ENCODE measurements around the gene CDC42BPA.

- TF ChIP-seq BHLHE40 (IDR thresholded peaks at IDR 0.05; ENCODE audit: low read depth, low read length), result no peak
- no peak for TF ChIP-seq HOXA7 (CRISPR knock-in tag; IDR thresholded peaks at IDR 0.05)
- TF ChIP-seq JUN (IDR thresholded peaks at IDR 0.05), result no peak
- TF ChIP-seq NFE2L2 (conservative IDR thresholded peaks at IDR 0.05; ENCODE audit: low read length), result no peak
- no peak for TF ChIP-seq SREBF2 (IDR thresholded peaks at IDR 0.05)
- no peak for TF ChIP-seq TP53 (CRISPR knock-in tag; IDR thresholded peaks at IDR 0.05)
- TF ChIP-seq POLR2AphosphoS2 (conservative IDR thresholded peaks at IDR 0.05; ENCODE audit: low read length), result no peak
- TF ChIP-seq, protein P1, sequence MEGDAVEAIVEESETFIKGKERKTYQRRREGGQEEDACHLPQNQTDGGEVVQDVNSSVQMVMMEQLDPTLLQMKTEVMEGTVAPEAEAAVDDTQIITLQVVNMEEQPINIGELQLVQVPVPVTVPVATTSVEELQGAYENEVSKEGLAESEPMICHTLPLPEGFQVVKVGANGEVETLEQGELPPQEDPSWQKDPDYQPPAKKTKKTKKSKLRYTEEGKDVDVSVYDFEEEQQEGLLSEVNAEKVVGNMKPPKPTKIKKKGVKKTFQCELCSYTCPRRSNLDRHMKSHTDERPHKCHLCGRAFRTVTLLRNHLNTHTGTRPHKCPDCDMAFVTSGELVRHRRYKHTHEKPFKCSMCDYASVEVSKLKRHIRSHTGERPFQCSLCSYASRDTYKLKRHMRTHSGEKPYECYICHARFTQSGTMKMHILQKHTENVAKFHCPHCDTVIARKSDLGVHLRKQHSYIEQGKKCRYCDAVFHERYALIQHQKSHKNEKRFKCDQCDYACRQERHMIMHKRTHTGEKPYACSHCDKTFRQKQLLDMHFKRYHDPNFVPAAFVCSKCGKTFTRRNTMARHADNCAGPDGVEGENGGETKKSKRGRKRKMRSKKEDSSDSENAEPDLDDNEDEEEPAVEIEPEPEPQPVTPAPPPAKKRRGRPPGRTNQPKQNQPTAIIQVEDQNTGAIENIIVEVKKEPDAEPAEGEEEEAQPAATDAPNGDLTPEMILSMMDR (IDR thresholded peaks at IDR 0.05), result no peak
- TF ChIP-seq, protein P2, sequence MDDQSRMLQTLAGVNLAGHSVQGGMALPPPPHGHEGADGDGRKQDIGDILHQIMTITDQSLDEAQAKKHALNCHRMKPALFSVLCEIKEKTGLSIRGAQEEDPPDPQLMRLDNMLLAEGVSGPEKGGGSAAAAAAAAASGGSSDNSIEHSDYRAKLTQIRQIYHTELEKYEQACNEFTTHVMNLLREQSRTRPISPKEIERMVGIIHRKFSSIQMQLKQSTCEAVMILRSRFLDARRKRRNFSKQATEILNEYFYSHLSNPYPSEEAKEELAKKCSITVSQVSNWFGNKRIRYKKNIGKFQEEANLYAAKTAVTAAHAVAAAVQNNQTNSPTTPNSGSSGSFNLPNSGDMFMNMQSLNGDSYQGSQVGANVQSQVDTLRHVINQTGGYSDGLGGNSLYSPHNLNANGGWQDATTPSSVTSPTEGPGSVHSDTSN (IDR thresholded peaks at IDR 0.05), result no peak
- TF ChIP-seq FOSB (CRISPR knock-in tag; IDR thresholded peaks at IDR 0.05), result no peak
These were observed 15.1 kb upstream of the CDC42BPA start for GRCh38 chr1:227333423-227333822.
